22Rv1 (cell line): ENCODE results near the gene MAN2A2.

Source experiments
- H3K27ac ChIP-seq: fragments of 450-650 bp; 2 replicates; pipeline ENCODE4 v1.5.1; 2017
- CTCF ChIP-seq: fragments of 450-650 bp; IDR thresholded peaks from 2 replicates; pipeline ENCODE4 v1.5.1; 2017; ENCODE audit warnings: mild to moderate bottlenecking
- ZFX ChIP-seq: fragments of 450-650 bp; IDR thresholded peaks from 2 replicates; pipeline ENCODE4 v1.6.1; 2017; ENCODE audit warnings: antibody characterized with exemption, borderline replicate concordance

Gene MAN2A2

GRCh38 chr15:90914305-90915080, 11.4 kb downstream of the MAN2A2 start:
- H3K27ac ChIP-seq = no peak overlapping the region
- TF ChIP-seq ZFX = no peak
- no peak for TF ChIP-seq CTCF

GRCh38 chr15:90915216-90915807, 12.2 kb downstream of the MAN2A2 start:
- TF ChIP-seq ZFX (no peak), CTCF (no peak)
- no peak overlapping the region for H3K27ac ChIP-seq

GRCh38 chr15:90915808-90916440, 12.8 kb downstream of the MAN2A2 start:
- no peak overlapping the region for H3K27ac ChIP-seq
- TF ChIP-seq CTCF (no peak), ZFX (no peak)

GRCh38 chr15:90916461-90916860, 13.4 kb downstream of the MAN2A2 start:
- TF ChIP-seq ZFX (no peak), CTCF (no peak)
- H3K27ac ChIP-seq = no peak overlapping the region

GRCh38 chr15:90917569-90917968, 14.5 kb downstream of the MAN2A2 start:
- no peak overlapping the region for H3K27ac ChIP-seq

GRCh38 chr15:90918034-90918788, 15.1 kb downstream of the MAN2A2 start:
- no peak overlapping the region for H3K27ac ChIP-seq
- TF ChIP-seq ZFX = no peak
- no peak for TF ChIP-seq CTCF

More at GRCh38 chr15:90917569-90917968, 14.5 kb downstream of the MAN2A2 start:
- no peak for TF ChIP-seq ZFX
- no peak for TF ChIP-seq CTCF

- TF ChIP-seq ZFX (no peak), CTCF (no peak)
- no peak overlapping the region for H3K27ac ChIP-seq
These were observed 15.7 kb downstream of the MAN2A2 start for GRCh38 chr15:90918835-90919234.
